ENCODE data around the gene MAPK10. TPM values are rescaled to one million over a fixed set of nuclear protein-coding genes. Genes with fewer than 3 reads are reported as not detected.
"Not testable (repeated sequence)": the region's sequence is repeated elsewhere in the genome, so short reads cannot be mapped to it uniquely, and the experiment has no call there.

Gene MAPK10
- total RNA-seq, 2 donors from 2014 or later: not detected

- no peaks in the 10 kb centered on the region for H3K36me3 Mint-ChIP-seq
- no peak overlapping the region for H3K27ac Mint-ChIP-seq
- no peak for DNase-seq (ENCODE audit: low spot score in 2 of 2)
- no peak for ATAC-seq
- H3K9me3 Mint-ChIP-seq: peaks cover 5 to 12% of the 10 kb centered on the region in 2 donors
These were observed 304.0 kb downstream of the MAPK10 start for GRCh38 chr4:86055898-86056297.

GRCh38 chr4:86054286-86055032 lies 305.4 kb downstream of the MAPK10 start:
- Mint-ChIP-seq H3K9me3 (peaks cover 2 to 7% of the 10 kb centered on the region in 2 donors), H3K36me3 (no peaks in the 10 kb centered on the region), H3K27ac (no peak overlapping the region)
- ATAC-seq (no peak), DNase-seq (ENCODE audit: low spot score in 2 of 2) (no peak)

GRCh38 chr4:86050496-86050895 lies 309.4 kb downstream of the MAPK10 start:
- peaks cover 0 to 5% of the 10 kb centered on the region in 2 donors for H3K9me3 Mint-ChIP-seq
- no peak overlapping the region for H3K27ac Mint-ChIP-seq
- H3K36me3 Mint-ChIP-seq: no peaks in the 10 kb centered on the region
- no peak for DNase-seq (ENCODE audit: low spot score in 2 of 2)
- no peak for ATAC-seq

GRCh38 chr4:86048426-86048825 lies 311.4 kb downstream of the MAPK10 start:
- Mint-ChIP-seq H3K27ac (no peak overlapping the region), H3K9me3 (peaks cover 0 to 5% of the 10 kb centered on the region in 2 donors), H3K36me3 (no peaks in the 10 kb centered on the region)
- no peak for DNase-seq (ENCODE audit: low spot score in 2 of 2)
- ATAC-seq: no peak

GRCh38 chr4:86044593-86044985 lies 315.3 kb downstream of the MAPK10 start:
- ATAC-seq: no peak
- no peaks in the 10 kb centered on the region for H3K36me3 Mint-ChIP-seq
- H3K9me3 Mint-ChIP-seq: peaks cover 0 to 4% of the 10 kb centered on the region in 2 donors
- H3K27ac Mint-ChIP-seq: no peak overlapping the region
- no peak for DNase-seq (ENCODE audit: low spot score in 2 of 2)

- ATAC-seq (peak in 1 of 2 donors; percentile 38), DNase-seq (ENCODE audit: low spot score in 2 of 2) (peak in 1 of 2 donors; percentile 9)
- Mint-ChIP-seq H3K27ac (no peak overlapping the region), H3K9me3 (peaks cover 0 to 4% of the 10 kb centered on the region in 2 donors), H3K36me3 (no peaks in the 10 kb centered on the region)
These were observed 315.9 kb downstream of the MAPK10 start for GRCh38 chr4:86043755-86044592.

GRCh38 chr4:86038037-86038436 lies 321.8 kb downstream of the MAPK10 start:
- DNase-seq (ENCODE audit: low spot score in 2 of 2): no peak
- peaks cover 0 to 9% of the 10 kb centered on the region in 2 donors for H3K9me3 Mint-ChIP-seq
- no peak overlapping the region for H3K27ac Mint-ChIP-seq
- peaks cover 0 to 8% of the 10 kb centered on the region in 2 donors for H3K36me3 Mint-ChIP-seq
- no peak for ATAC-seq

- ATAC-seq: no peak
- Mint-ChIP-seq H3K36me3 (peaks cover 0 to 8% of the 10 kb centered on the region in 2 donors), H3K27ac (no peak overlapping the region), H3K9me3 (peaks cover 0 to 9% of the 10 kb centered on the region in 2 donors)
- no peak for DNase-seq (ENCODE audit: low spot score in 2 of 2)
These were observed 323.1 kb downstream of the MAPK10 start for GRCh38 chr4:86036736-86037135.

- Mint-ChIP-seq H3K27ac (no peak overlapping the region), H3K36me3 (peaks cover 0 to 8% of the 10 kb centered on the region in 2 donors), H3K9me3 (peaks cover 0 to 9% of the 10 kb centered on the region in 2 donors)
- ATAC-seq (no peak), DNase-seq (ENCODE audit: low spot score in 2 of 2) (no peak)
These were observed 324.2 kb downstream of the MAPK10 start for GRCh38 chr4:86035688-86036087.

GRCh38 chr4:86034616-86035015 lies 325.2 kb downstream of the MAPK10 start:
- H3K36me3 Mint-ChIP-seq: peaks cover 0 to 8% of the 10 kb centered on the region in 2 donors

GRCh38 chr4:86033171-86033570 lies 326.7 kb downstream of the MAPK10 start:
- peaks cover 0 to 6% of the 10 kb centered on the region in 2 donors for H3K9me3 Mint-ChIP-seq
- H3K27ac Mint-ChIP-seq: no peak overlapping the region
- ATAC-seq: no peak
- DNase-seq (ENCODE audit: low spot score in 2 of 2): no peak
- H3K36me3 Mint-ChIP-seq: peaks cover 0 to 8% of the 10 kb centered on the region in 2 donors

More at GRCh38 chr4:86034616-86035015, 325.2 kb downstream of the MAPK10 start:
- ATAC-seq: no peak
- peaks cover 0 to 6% of the 10 kb centered on the region in 2 donors for H3K9me3 Mint-ChIP-seq
- no peak overlapping the region for H3K27ac Mint-ChIP-seq
- no peak for DNase-seq (ENCODE audit: low spot score in 2 of 2)

GRCh38 chr4:86032476-86033022 lies 327.3 kb downstream of the MAPK10 start:
- ATAC-seq (no peak), DNase-seq (ENCODE audit: low spot score in 2 of 2) (no peak)
- H3K27ac Mint-ChIP-seq: no peak overlapping the region
- H3K36me3 Mint-ChIP-seq: peaks cover 0 to 8% of the 10 kb centered on the region in 2 donors
- H3K9me3 Mint-ChIP-seq: peaks cover 0 to 6% of the 10 kb centered on the region in 2 donors

- Mint-ChIP-seq H3K9me3 (peaks cover 0 to 6% of the 10 kb centered on the region in 2 donors), H3K27ac (no peak overlapping the region), H3K36me3 (peaks cover 0 to 8% of the 10 kb centered on the region in 2 donors)
- ATAC-seq (no peak), DNase-seq (ENCODE audit: low spot score in 2 of 2) (no peak)
These were observed 327.9 kb downstream of the MAPK10 start for GRCh38 chr4:86031927-86032326.

- no peak overlapping the region for H3K27ac Mint-ChIP-seq
- no peaks in the 10 kb centered on the region for H3K9me3 Mint-ChIP-seq
- no peak for ATAC-seq
- no peaks in the 10 kb centered on the region for H3K36me3 Mint-ChIP-seq
- DNase-seq (ENCODE audit: low spot score in 2 of 2): no peak
These were observed 333.1 kb downstream of the MAPK10 start for GRCh38 chr4:86026720-86027119.

GRCh38 chr4:86021671-86022070 lies 338.2 kb downstream of the MAPK10 start:
- not testable (repeated sequence) for H3K36me3 Mint-ChIP-seq; H3K27ac Mint-ChIP-seq; H3K9me3 Mint-ChIP-seq; ATAC-seq; DNase-seq (ENCODE audit: low spot score in 2 of 2)

GRCh38 chr4:86019906-86020305 lies 339.9 kb downstream of the MAPK10 start:
- ATAC-seq (no peak), DNase-seq (ENCODE audit: low spot score in 2 of 2) (no peak)
- no peaks in the 10 kb centered on the region for H3K9me3 Mint-ChIP-seq
- no peaks in the 10 kb centered on the region for H3K36me3 Mint-ChIP-seq
- H3K27ac Mint-ChIP-seq: no peak overlapping the region

- Mint-ChIP-seq H3K9me3 (no peaks in the 10 kb centered on the region), H3K27ac (no peak overlapping the region), H3K36me3 (no peaks in the 10 kb centered on the region)
- no peak for ATAC-seq
- no peak for DNase-seq (ENCODE audit: low spot score in 2 of 2)
These were observed 340.5 kb downstream of the MAPK10 start for GRCh38 chr4:86019362-86019761.

Measured in activated naive CD4-positive, alpha-beta T cell treated with anti-CD3 and anti-CD28 coated beads, Interleukin-2, amount 50 U/mL, for 72 hours (primary cell).